Measurements from ENCODE around the gene TSPAN9.

The TSPAN9 gene

GRCh38 chr12:3086729-3087323, 9.6 kb downstream of the TSPAN9 start:
- H3K27me3 ChIP-seq (replicated peaks), result no peaks in the 10 kb centered on the region
- no peak overlapping the region for H3K4me3 ChIP-seq (ENCODE audit: low read depth, low read length)
- in situ Hi-C loops (cut with HindIII; ENCODE audit: low pct_ligation_motif_present, low sequenced_read_pairs), result no loop called here
- no peaks in the 10 kb centered on the region for H3K36me3 ChIP-seq (replicated peaks)
- H3K27ac ChIP-seq, result no peak overlapping the region
- DNase-seq, result no peak
- TF ChIP-seq CTCF (IDR thresholded peaks at IDR 0.05; ENCODE audit: low read depth, low read length, missing control alignments), result no peak

DNA sequence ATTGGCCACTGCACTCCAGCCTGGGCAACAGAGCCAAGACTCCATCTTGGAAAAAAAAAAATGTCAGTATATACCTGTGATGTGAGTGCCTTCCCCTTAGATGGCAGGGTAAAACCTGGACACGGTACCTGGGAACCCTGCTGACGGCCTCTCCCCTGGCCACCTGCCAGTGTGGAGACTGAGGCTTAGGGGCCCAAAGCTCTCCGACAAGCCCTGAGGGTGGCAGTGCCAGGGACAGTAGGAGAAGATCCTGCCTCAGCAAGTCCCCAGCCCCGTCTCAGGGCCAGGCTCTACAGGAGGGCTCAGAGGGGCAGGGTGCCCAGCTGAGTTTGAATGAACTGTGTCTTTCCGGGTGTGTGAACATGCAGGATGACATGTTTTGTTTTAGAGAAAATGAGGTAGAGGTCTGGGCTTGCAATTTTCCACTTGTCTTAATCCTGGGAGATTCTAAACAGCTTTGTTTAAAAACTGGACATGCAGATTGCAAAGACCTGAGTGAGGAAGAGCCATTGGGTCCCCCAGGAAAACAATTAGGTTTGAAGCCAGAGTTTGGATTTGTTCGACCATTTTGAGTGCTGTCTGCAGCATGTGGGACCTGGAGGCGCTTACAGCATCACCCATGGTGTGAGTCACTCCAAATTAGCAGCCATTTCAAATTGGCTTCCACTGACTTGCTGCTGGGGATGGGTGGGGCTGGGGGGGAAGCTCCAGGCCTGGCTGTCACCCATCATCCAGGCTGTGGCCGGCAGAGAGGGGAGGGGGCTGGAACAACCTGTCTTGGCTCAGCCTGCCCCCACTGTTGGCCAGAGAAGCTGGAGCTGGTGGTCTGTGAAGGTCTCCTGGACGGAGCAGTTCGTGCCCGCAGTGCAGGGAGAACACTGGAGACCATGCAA, 10.8 kb downstream of the TSPAN9 start:
- no peak for DNase-seq
- H3K4me3 ChIP-seq (ENCODE audit: low read depth, low read length), result no peak overlapping the region
- no peak for TF ChIP-seq CTCF (IDR thresholded peaks at IDR 0.05; ENCODE audit: low read depth, low read length, missing control alignments)
- H3K27me3 ChIP-seq (replicated peaks), result no peaks in the 10 kb centered on the region
- in situ Hi-C loops (cut with HindIII; ENCODE audit: low pct_ligation_motif_present, low sequenced_read_pairs), result no loop called here
- no peaks in the 10 kb centered on the region for H3K36me3 ChIP-seq (replicated peaks)
- no peak overlapping the region for H3K27ac ChIP-seq

GRCh38 chr12:3089588-3089987, 12.4 kb downstream of the TSPAN9 start:
- in situ Hi-C loops (cut with HindIII; ENCODE audit: low pct_ligation_motif_present, low sequenced_read_pairs), result no loop called here

GRCh38 chr12:3090240-3091037, 13.3 kb downstream of the TSPAN9 start:
- in situ Hi-C loops (cut with HindIII; ENCODE audit: low pct_ligation_motif_present, low sequenced_read_pairs), result no loop called here
- H3K36me3 ChIP-seq (replicated peaks), result no peaks in the 10 kb centered on the region
- no peak for DNase-seq
- H3K27ac ChIP-seq, result no peak overlapping the region
- no peak for TF ChIP-seq CTCF (IDR thresholded peaks at IDR 0.05; ENCODE audit: low read depth, low read length, missing control alignments)
- H3K4me3 ChIP-seq (ENCODE audit: low read depth, low read length), result no peak overlapping the region
- no peaks in the 10 kb centered on the region for H3K27me3 ChIP-seq (replicated peaks)

More at GRCh38 chr12:3089588-3089987, 12.4 kb downstream of the TSPAN9 start:
- no peaks in the 10 kb centered on the region for H3K36me3 ChIP-seq (replicated peaks)
- no peaks in the 10 kb centered on the region for H3K27me3 ChIP-seq (replicated peaks)
- H3K27ac ChIP-seq, result no peak overlapping the region
- no peak for DNase-seq
- TF ChIP-seq CTCF (IDR thresholded peaks at IDR 0.05; ENCODE audit: low read depth, low read length, missing control alignments), result no peak
- no peak overlapping the region for H3K4me3 ChIP-seq (ENCODE audit: low read depth, low read length)

GRCh38 chr12:3091038-3091319, 13.8 kb downstream of the TSPAN9 start:
- no peak for DNase-seq
- Histone ChIP-seq H3K36me3 (replicated peaks) (no peaks in the 10 kb centered on the region), H3K4me3 (ENCODE audit: low read depth, low read length) (no peak overlapping the region), H3K27ac (no peak overlapping the region), H3K27me3 (replicated peaks) (no peaks in the 10 kb centered on the region)
- TF ChIP-seq CTCF (IDR thresholded peaks at IDR 0.05; ENCODE audit: low read depth, low read length, missing control alignments), result no peak
- in situ Hi-C loops (cut with HindIII; ENCODE audit: low pct_ligation_motif_present, low sequenced_read_pairs), result no loop called here

All from brain microvascular endothelial cell (primary cell).